A549 (cell line): ENCODE data around the gene PPP1R9A. TPM values are rescaled to one million over a fixed set of nuclear protein-coding genes. Genes with fewer than 3 reads are reported as not detected.

Source experiments
- ATAC-seq, 2 experiments: fragments of 200-7000 bp in 1 of 2; fragments of >200 bp in 1 of 2; cut with Nextera tagmentation in 1 of 2; cut with Tn5 transposase in 1 of 2; 3 replicates each; pipeline versions ENCODE4 v1.8.0 to v1.9.1; 2018 to 2020; ENCODE audit warnings: mild to moderate bottlenecking in 1 of 2, moderate library complexity in 1 of 2
- CTCF ChIA-PET: fragments of 300-600 bp; sonication (Branson Sonifier 250); formaldehyde crosslinking; extraction: SDS; loops from one replicate; lab custom pipeline; 2021; ENCODE audit warnings: antibody characterized with exemption, inconsistent platforms; lab: Yijun Ruan, JAX
- POLR2A ChIA-PET: fragments of 350-600 bp; formaldehyde crosslinking; extraction: SDS; loops from one replicate; lab custom pipeline; 2021; ENCODE audit warnings: antibody characterized with exemption, inconsistent platforms; lab: Yijun Ruan, JAX
- DNase-seq, 2 experiments: peaks; one replicate each; pipeline versions ENCODE4 v3.0.0 to v3.0.0-alpha.2; 2011 to 2016; ENCODE audit warnings: low read depth in 1 of 2, low spot score in 1 of 2
- FAIRE-seq: peaks from 2 replicates; lab custom pipeline; 2011; peaks lifted over from hg19 to GRCh38; lab: Jason Lieb, UNC
- H3K27ac ChIP-seq, 2 experiments: fragments of >200 bp; sonication (Bioruptor Twin); formaldehyde crosslinking; 3 replicates each; pipeline ENCODE4 v1.5.1; 2016 to 2017
- H3K4me1 ChIP-seq: fragments of >200 bp; sonication (Bioruptor Twin); formaldehyde crosslinking; 3 replicates; pipeline ENCODE4 v1.6.1; 2016
- H3K4me2 ChIP-seq: fragments of >200 bp; sonication (Bioruptor Twin); formaldehyde crosslinking; 3 replicates; pipeline ENCODE4 v1.6.1; 2016
- H3K4me3 ChIP-seq: fragments of >200 bp; sonication (Bioruptor Twin); formaldehyde crosslinking; 3 replicates; pipeline ENCODE4 v1.5.1; 2016
- H3K9me3 ChIP-seq: fragments of >200 bp; sonication (Bioruptor Twin); formaldehyde crosslinking; 3 replicates; pipeline ENCODE4 v1.6.1; 2016
- ATOH8 ChIP-seq: fragments of 250-450 bp; sonication (Bioruptor Pico); IDR thresholded peaks from 2 replicates; pipeline ENCODE4 v1.5.0; 2020; ENCODE audit warnings: low read depth, mild to moderate bottlenecking, moderate library complexity
- BCL3 ChIP-seq: fragments of >200 bp; sonication (Bioruptor Twin); formaldehyde crosslinking; IDR thresholded peaks from 3 replicates; pipeline ENCODE4 v1.6.1; 2016
- BHLHE40 ChIP-seq: IDR thresholded peaks from 2 replicates; pipeline ENCODE4 v1.6.1; 2012; ENCODE audit warnings: low read depth, low read length, inconsistent platforms
- CBX2 ChIP-seq: fragments of 200-600 bp; sonication (generic); IDR thresholded peaks from 2 replicates; pipeline ENCODE4 v1.6.1; 2016; ENCODE audit warnings: low read depth, mild to moderate bottlenecking, borderline replicate concordance
- CEBPB ChIP-seq, 2 experiments: fragments of >200 bp in 1 of 2; sonication (Bioruptor Twin) in 1 of 2; formaldehyde crosslinking in 1 of 2; IDR thresholded peaks; 2 replicates each; pipeline ENCODE4 v1.6.1; 2012 to 2016
- CHD4 ChIP-seq: fragments of 200-600 bp; sonication (generic); IDR thresholded peaks from 2 replicates; pipeline ENCODE4 v1.6.1; 2016; ENCODE audit warnings: antibody characterized with exemption, mild to moderate bottlenecking, borderline replicate concordance
- CTCF ChIP-seq: fragments of >200 bp; sonication (Bioruptor Twin); formaldehyde crosslinking; IDR thresholded peaks from 3 replicates; pipeline ENCODE4 v1.5.1; 2016
- ELK1 ChIP-seq: fragments of 150-350 bp; IDR thresholded peaks from 2 replicates; pipeline ENCODE4 v1.6.1; 2014; ENCODE audit warnings: low read depth, mild to moderate bottlenecking, low read length
- EP300 ChIP-seq, 2 experiments: fragments of >200 bp; sonication (Bioruptor Twin); formaldehyde crosslinking; IDR thresholded peaks; 2 replicates in 1 of 2; 3 replicates in 1 of 2; pipeline ENCODE4 v1.6.1; 2016 to 2017
- FOSL2 ChIP-seq, 2 experiments: fragments of 450-650 bp in 1 of 2; fragments of >200 bp in 1 of 2; sonication (Bioruptor Twin) in 1 of 2; formaldehyde crosslinking; IDR thresholded peaks; 2 replicates each; pipeline versions ENCODE4 v1.5.0 to v1.6.1; 2016 to 2020; ENCODE audit warnings: mild to moderate bottlenecking in 1 of 2, moderate library complexity in 1 of 2
- JUN ChIP-seq, 2 experiments: fragments of >200 bp; sonication (Bioruptor Twin); formaldehyde crosslinking; IDR thresholded peaks; 2 replicates in 1 of 2; 3 replicates in 1 of 2; pipeline ENCODE4 v1.6.1; 2016 to 2017
- JUNB ChIP-seq: fragments of >200 bp; sonication (Bioruptor Twin); formaldehyde crosslinking; IDR thresholded peaks from 2 replicates; pipeline ENCODE4 v1.6.1; 2016
- MAZ ChIP-seq: fragments of 150-350 bp; IDR thresholded peaks from 2 replicates; pipeline ENCODE4 v1.6.1; 2014; ENCODE audit warnings: antibody characterized with exemption, low read depth, low read length, borderline replicate concordance
- NFE2L2 ChIP-seq: fragments of 150-350 bp; conservative IDR thresholded peaks from 2 replicates; pipeline ENCODE4 v1.6.1; 2014; ENCODE audit warnings: low read length
- PBX3 ChIP-seq: IDR thresholded peaks from 2 replicates; pipeline ENCODE4 v1.6.1; 2012
- POLR2AphosphoS2 ChIP-seq: conservative IDR thresholded peaks from 2 replicates; pipeline ENCODE4 v1.6.1; 2012; ENCODE audit warnings: low read length, improper control_type of control experiment, inconsistent platforms
- RARB ChIP-seq: fragments of 250-450 bp; sonication (Bioruptor Pico); IDR thresholded peaks from 2 replicates; pipeline ENCODE4 v1.8.0; 2021; ENCODE audit warnings: mild to moderate bottlenecking, moderate library complexity
- RCOR1 ChIP-seq: fragments of 150-350 bp; IDR thresholded peaks from 2 replicates; pipeline ENCODE4 v1.6.1; 2014; ENCODE audit warnings: antibody characterized with exemption, low read length, low read depth
- RNF2 ChIP-seq: fragments of 200-600 bp; sonication (generic); IDR thresholded peaks from 2 replicates; pipeline ENCODE4 v1.6.1; 2016; ENCODE audit warnings: low read depth, mild to moderate bottlenecking, antibody characterized with exemption, moderate library complexity, borderline replicate concordance
- SREBF2 ChIP-seq: fragments of 450-650 bp; IDR thresholded peaks from 2 replicates; pipeline ENCODE4 v1.6.1; 2014; ENCODE audit warnings: mild to moderate bottlenecking, moderate library complexity
- TFCP2L1 ChIP-seq: fragments of 250-450 bp; sonication (Bioruptor Pico); IDR thresholded peaks from 2 replicates; pipeline ENCODE4 v1.5.0; 2021; ENCODE audit warnings: mild to moderate bottlenecking
- ZC3H11A ChIP-seq: fragments of 450-650 bp; IDR thresholded peaks from 2 replicates; pipeline ENCODE4 v1.6.1; 2014; ENCODE audit warnings: antibody characterized with exemption, mild to moderate bottlenecking
- WGBS: methylation state at CpG from one replicate; pipeline ENCODE4 v1.1.6; 2017; ENCODE audit errors: missing lambda C conversion rate; 5-methylcytosine and 5-hydroxymethylcytosine counted together
- polyA plus RNA-seq, 4 experiments: library from polyadenylated mRNA; depleted of rRNA in 3 of 4; stranded (reverse); fragments of >200 nt; fragmentation: RNase III in 1 of 4; extraction: RNeasy Plus Mini Kit Qiagen cat#74134 plus additional on column Dnase treatment in 1 of 4; gene quantifications; 2 replicates in 3 of 4; 3 replicates in 1 of 4; pipeline ENCODE4 v1.2.3, GENCODE V29; 2011 to 2017

PPP1R9A gene
- polyA plus RNA-seq, 2 of the 4 experiments (the other 2 are of a cell fraction): 5.0 to 18.7 TPM

- no peak for FAIRE-seq
- POLR2A ChIA-PET: no interaction called here
These were observed 119.2 kb downstream of the PPP1R9A start for GRCh38 chr7:95026421-95027072.

GRCh38 chr7:95027234-95027872 is 120.0 kb downstream of the PPP1R9A start:
- 93% methylated on average over 11 of the region's 11 CpGs for WGBS
- TF ChIP-seq EP300 (IDR thresholded peaks at IDR 0.05): no peak
- TF ChIP-seq RNF2: no peak
- TF ChIP-seq CTCF: no peak
- TF ChIP-seq CEBPB (IDR thresholded peaks at IDR 0.05): no peak
- no peak for TF ChIP-seq CBX2
- TF ChIP-seq POLR2AphosphoS2: no peak
- TF ChIP-seq TFCP2L1: no peak
- TF ChIP-seq ELK1: no peak
- no peak for TF ChIP-seq JUN (IDR thresholded peaks at IDR 0.05)
- POLR2A ChIA-PET: no interaction called here
- ATAC-seq (no peak), DNase-seq (no peak), FAIRE-seq (no peak)
- Histone ChIP-seq H3K27ac (no peak overlapping the region), H3K9me3 (peaks cover 24% of the 10 kb centered on the region), H3K4me3 (no peak overlapping the region), H3K4me2 (no peak overlapping the region), H3K4me1 (no peaks in the 10 kb centered on the region)
- CTCF ChIA-PET: no interaction called here

More at GRCh38 chr7:95026421-95027072, 119.2 kb downstream of the PPP1R9A start:
- H3K4me1 ChIP-seq: no peaks in the 10 kb centered on the region
- TF ChIP-seq MAZ: no peak
- no peak for TF ChIP-seq NFE2L2
- CTCF ChIA-PET: interaction anchor here (0.6 kb wide), 1 partner anchor 624 kb away, joined by 3 read pairs; no protein-coding TSS in a partner anchor
- H3K9me3 ChIP-seq: peaks cover 25% of the 10 kb centered on the region
- WGBS: 77% methylated on average over 6 of the region's 6 CpGs
- ATAC-seq (no peak), DNase-seq (no peak)
- no peak overlapping the region for H3K27ac ChIP-seq
- no peak overlapping the region for H3K4me2 ChIP-seq
- H3K4me3 ChIP-seq: no peak overlapping the region

GRCh38 chr7:95028683-95029082 is 121.3 kb downstream of the PPP1R9A start:
- ChIA-PET CTCF (interaction anchor here (1.4 kb wide), 1 partner anchor 18 kb away, joined by 5 read pairs; no protein-coding TSS in a partner anchor), POLR2A (no interaction called here)
- no peak for DNase-seq
- Histone ChIP-seq H3K27ac (no peak overlapping the region), H3K4me3 (no peak overlapping the region), H3K4me1 (no peaks in the 10 kb centered on the region), H3K4me2 (no peak overlapping the region), H3K9me3 (peaks cover 24% of the 10 kb centered on the region)
- WGBS: 89% methylated on average over 1 of the region's 1 CpG
- ATAC-seq: no peak
- no peak for FAIRE-seq
- TF ChIP-seq MAZ (no peak), RCOR1 (no peak), RARB (CRISPR knock-in tag) (no peak), POLR2AphosphoS2 (no peak), JUNB (no peak), ATOH8 (CRISPR knock-in tag) (no peak), BHLHE40 (no peak), BCL3 (no peak), PBX3 (no peak), ZC3H11A (no peak), FOSL2 (IDR thresholded peaks at IDR 0.05) (no peak), FOSL2 (CRISPR knock-in tag; IDR thresholded peaks at IDR 0.05) (no peak), SREBF2 (no peak), TFCP2L1 (no peak), CHD4 (no peak), CTCF (no peak)
